GM21619 (cell line): ENCODE data around the gene CLSTN2.

Experiments
- ATAC-seq: cut with Tn5 transposase; IDR thresholded peaks from one replicate; pipeline ENCODE4 v1.9.1; 2021; ENCODE audit not compliant: unreplicated experiment

Gene CLSTN2

DNA sequence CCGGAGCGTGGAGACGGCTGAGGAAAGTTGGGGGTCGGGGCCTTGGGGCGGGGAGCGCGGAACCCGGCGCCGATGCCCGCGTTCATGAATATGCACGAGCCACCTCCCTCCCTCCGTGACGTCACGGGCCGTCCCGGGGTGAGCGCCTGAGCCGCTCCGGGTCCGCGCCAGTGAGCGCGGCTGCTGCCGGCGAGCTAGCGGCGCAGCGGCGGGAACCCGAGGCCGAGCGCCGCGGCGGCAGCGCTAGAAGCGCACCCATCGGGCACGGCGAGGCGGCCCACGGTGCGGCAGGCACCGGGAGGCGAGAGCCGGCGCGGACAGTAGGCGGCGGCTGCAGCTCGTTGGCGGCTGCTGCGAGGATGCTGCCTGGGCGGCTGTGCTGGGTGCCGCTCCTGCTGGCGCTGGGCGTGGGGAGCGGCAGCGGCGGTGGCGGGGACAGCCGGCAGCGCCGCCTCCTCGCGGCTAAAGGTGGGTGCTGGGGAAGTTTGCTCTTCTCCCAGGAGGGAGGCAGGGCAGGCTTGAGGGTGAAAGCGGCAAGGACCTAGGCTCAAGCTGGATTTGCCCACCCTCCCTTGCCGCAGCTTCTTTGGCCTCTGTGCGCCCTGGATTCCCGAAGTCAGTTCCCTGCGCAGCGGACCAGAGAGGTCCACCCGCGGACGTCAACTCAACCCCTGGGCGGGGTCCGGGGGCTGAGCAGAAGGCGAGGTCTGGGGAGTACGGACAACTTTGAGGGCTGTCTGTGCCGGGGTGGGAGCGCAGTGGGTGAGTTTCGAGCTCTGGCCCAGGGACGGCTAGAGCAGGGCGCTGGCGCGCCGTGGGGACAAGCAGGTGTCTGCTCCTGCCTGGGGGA lies at the start of gene CLSTN2:
Gene CLSTN2, plus strand, starts transcription at position 170 of the 850 bp plus-strand sequence.
- ATAC-seq, result no peak

- no peak for ATAC-seq
These were observed 47.6 kb upstream of the CLSTN2 start for GRCh38 chr3:139887431-139887830.

- ATAC-seq, result no peak
These were observed 46.3 kb upstream of the CLSTN2 start for GRCh38 chr3:139888561-139889140.

GRCh38 chr3:139893267-139893962 lies 41.6 kb upstream of the CLSTN2 start:
- no peak for ATAC-seq

DNA sequence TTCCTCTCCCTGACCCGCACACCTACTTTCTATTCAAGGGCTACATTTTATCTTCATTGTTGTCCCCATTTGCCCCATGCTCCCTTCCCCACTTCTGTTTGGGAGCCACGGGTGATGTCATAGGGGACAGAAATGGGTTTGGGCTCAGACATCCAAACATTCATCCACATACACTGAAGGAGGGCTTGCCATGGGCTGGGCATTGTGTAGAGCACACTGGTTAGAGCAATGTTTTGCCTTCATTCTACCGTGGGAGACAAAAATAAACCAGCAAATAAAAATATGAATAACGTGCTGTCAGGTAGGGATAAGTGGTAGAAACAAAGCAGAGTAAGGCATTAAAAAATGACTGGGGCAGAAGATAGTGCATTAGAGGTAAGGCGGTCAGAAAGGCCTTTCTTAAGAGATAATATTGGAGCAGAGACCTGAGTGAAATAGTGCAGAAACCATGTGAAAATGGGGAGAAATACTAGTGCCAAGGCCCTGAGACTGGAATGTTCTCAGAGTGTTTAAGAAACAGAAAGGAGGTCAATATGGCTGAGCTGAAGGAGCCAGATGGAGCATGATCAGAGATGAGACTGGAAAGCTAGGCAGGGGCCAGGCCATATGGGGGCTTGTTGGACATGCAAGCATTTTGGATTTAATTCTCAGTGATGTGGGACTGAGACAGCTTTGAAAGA lies 40.9 kb upstream of the CLSTN2 start:
- no peak for ATAC-seq

DNA sequence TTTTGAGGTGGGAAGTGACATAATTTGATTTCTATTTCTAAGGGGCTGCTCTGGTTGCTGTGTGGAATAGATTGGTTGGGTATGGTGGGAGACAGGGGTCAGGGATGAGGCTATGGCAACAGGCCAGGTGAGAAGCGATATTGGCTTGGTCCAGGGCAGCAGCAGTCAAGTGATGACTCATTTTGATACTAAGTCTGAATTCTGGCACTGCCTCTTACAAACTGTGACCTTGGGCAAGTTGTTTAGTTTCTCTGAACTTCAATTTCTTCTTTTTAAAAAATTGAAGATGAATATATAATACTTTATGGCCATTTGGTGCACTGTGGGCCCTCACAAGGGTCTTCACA lies 40.4 kb upstream of the CLSTN2 start:
- ATAC-seq, result no peak

DNA sequence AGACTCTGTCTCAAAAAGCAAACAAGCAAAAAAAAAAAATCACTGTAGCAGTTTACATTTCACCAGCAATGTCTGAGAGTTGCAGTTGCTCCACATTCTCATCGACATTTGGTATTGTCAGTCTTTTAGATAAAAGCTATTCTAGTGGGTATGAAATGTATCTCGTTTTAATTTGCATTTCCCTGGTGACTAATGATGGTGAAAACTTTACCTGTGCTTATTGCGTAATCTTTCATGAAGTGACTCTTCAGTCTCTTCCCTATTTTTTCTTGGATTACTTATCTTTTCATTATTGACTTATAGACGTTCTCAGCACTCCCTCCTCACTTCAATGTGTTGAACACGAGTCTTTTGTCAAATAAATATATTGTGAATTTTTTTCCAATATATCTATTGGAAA lies 37.2 kb upstream of the CLSTN2 start:
- no peak for ATAC-seq

GRCh38 chr3:139906418-139906817 lies 28.6 kb upstream of the CLSTN2 start:
- no peak for ATAC-seq

DNA sequence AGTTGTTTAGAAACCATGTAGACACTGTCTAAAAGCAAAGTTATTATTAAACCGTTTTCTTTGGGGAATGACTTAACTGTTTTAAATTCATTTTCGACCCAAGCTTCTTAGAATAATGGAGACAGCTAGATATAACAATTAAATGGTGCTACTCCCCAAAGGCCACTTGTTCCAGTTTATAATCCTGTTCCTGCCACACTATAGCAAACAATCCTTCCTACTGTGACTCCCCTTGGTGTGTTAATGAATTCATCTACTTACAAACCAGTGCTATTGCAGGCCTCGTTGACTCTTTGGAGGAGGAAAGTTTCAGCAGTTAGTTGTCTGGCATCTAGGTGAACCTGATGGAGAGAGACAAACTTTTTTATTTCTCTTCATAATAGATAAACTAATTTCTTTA lies 25.2 kb upstream of the CLSTN2 start:
- ATAC-seq, result no peak

DNA sequence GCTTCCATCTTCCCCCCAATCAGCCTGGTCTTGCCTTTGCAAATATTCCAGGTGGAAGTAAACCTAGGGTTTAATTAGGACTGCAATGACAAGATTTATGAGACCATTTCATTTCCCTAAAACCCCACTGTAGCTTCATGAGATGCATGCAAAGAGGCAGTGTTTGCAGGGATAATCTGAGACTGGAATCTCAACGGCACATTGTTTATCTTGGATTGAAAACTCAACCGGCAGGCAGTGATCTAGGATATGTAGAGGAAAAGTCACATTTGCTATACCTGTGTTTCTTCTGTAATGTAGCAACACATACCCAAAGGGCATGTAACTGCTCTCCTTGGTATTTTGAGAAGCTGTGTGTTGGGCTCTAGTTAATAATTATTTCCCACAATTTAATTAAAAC lies 18.7 kb upstream of the CLSTN2 start:
- no peak for ATAC-seq

DNA sequence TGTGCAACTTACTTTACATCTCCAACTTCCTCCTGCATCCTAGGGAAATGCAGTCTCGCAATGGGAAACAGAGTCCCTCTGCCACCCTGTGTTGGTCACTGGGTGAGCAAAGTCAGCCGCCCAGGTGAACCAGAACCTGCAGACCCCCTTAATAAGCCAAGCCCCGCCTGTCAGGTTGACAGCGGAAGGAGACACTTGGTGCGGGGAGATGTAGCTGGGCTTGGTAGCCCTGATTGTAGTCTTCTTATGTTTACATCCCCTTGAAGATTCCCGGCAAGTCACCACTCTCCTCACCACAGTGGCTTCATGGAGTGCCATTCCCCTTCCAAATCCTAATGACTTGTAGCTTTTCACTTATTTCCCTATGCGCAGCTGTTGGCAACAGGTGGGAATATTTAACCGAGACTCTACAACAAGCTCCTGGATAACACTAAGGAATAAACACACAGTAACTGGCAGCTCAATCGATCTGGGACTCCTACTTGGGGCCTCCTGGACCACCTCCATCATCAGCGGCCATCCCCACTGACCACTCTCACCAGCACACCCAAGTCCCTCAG lies 17.7 kb upstream of the CLSTN2 start:
- no peak for ATAC-seq

GRCh38 chr3:139928708-139929505 lies 6.1 kb upstream of the CLSTN2 start:
- ATAC-seq, result no peak

DNA sequence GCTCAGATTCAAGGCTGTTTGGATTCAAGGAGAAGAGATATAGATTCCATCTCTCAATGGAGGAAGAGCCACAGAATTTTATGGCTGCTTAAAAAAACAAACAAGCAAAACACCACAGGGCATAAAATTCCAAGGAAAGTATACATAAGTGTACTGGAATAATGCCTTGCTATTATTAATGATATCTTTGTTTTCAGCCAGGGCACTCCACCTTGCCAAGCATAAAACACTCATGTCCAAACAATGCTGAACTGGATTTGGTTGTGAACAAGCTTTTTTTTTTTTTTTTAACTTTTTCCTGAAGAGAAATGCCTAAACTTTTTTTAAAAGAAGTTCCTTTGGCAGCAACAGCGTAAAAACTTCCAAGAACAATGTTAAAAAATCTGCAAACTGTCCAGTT lies 4.8 kb upstream of the CLSTN2 start:
- no peak for ATAC-seq

GRCh38 chr3:139933766-139934165 lies 1.2 kb upstream of the CLSTN2 start:
- no peak for ATAC-seq

- ATAC-seq, result no peak
These were observed 371 bp upstream of the CLSTN2 start for GRCh38 chr3:139934613-139935015.

GRCh38 chr3:139935866-139936817 lies 1.2 kb downstream of the CLSTN2 start:
- no peak for ATAC-seq

- ATAC-seq, result no peak
These were observed 2.8 kb downstream of the CLSTN2 start for GRCh38 chr3:139937674-139938279.

DNA sequence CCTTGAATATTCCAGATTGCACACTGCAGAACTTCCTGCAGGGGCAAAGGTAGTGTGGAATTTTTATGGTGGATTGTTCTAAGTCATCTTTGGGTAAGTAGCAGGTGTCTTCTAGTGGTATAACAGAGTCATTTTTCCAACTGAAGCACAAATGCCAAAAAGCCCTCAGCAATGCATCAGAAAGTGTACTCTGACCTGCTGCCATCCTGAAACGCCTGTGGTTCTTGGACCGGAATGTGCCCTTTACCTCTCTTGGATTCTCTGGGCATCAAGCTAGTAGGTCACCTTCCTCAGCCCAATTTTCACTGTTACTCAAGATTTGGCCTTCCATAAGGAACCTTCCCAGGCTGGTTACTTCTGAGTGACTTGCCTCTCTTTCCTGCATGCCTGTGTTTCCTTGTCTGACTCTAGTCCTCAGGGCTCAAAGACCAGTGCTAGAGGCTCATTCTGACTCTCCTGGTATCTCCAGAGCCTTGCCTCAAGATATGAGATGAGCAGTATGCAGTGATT lies 4.8 kb downstream of the CLSTN2 start:
- ATAC-seq, result no peak

- ATAC-seq, result no peak
These were observed 5.6 kb downstream of the CLSTN2 start for GRCh38 chr3:139940622-139941021.
